Measurements from ENCODE around the gene MUTYH.

The MUTYH gene

DNA sequence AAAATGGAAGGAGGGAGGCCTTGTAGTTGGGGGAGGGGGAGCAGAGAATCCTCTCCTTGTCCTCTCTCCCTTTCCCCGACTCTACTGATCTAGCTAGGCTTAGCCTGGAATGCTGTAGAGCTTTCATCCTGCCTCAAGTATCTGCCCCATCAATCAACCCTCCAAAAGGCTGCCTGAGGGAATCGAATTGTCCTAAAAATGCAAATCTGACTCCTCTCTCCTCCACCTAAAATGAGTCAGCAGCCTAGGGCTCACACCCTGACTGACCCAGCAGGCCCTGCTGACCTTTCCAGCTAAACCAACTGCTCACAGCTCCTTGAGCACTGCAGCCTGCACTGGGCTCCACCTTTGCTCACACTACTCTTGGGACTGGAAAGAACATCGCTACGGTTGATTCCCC, 10.8 kb downstream of the MUTYH start:
- Histone ChIP-seq H3K79me1 (ENCODE audit: low read depth, low read length) (peaks cover 4% of the 10 kb centered on the region), H3K27me3 (ENCODE audit: control insufficient read depth in 3 of 3, insufficient read depth in 3 of 3, low read depth in 1 of 3, low read length in 3 of 3) (no peaks in the 10 kb centered on the region), H3K27ac (replicated peaks; ENCODE audit: low read length) (peak overlapping the region; percentile 64), H4K8ac (ENCODE audit: low read depth, low read length) (no peak overlapping the region), H3K9me3 (replicated peaks in 1 of 2; ENCODE audit: control insufficient read depth in 2 of 2, insufficient read depth in 1 of 2, low read depth in 1 of 2, low read length in 2 of 2) (peaks cover 0 to 2% of the 10 kb centered on the region in 2 donors), H3K23ac (ENCODE audit: low read depth, low read length, poor library complexity) (no peak overlapping the region), H3K4me1 (ENCODE audit: control insufficient read depth in 2 of 2, insufficient read depth in 1 of 2, low read depth in 1 of 2, low read length in 2 of 2) (peaks cover 0 to 25% of the 10 kb centered on the region in 2 donors), H2BK15ac (ENCODE audit: low read length) (no peak overlapping the region), H3K18ac (ENCODE audit: low read length) (no peak overlapping the region), H3K4me2 (ENCODE audit: insufficient read depth, low read length, poor library complexity, severe bottlenecking) (no peak overlapping the region), H3K14ac (ENCODE audit: low read length) (no peak overlapping the region), H3K9ac (ENCODE audit: low read depth, low read length, poor library complexity) (no peak overlapping the region), H2AK5ac (ENCODE audit: low read depth, low read length) (no peak overlapping the region), H2BK5ac (ENCODE audit: low read length) (no peak overlapping the region), H2BK120ac (ENCODE audit: low read depth, low read length) (no peak overlapping the region), H4K91ac (ENCODE audit: low read depth, low read length, poor library complexity) (no peak overlapping the region), H3K4ac (ENCODE audit: low read length) (peak overlapping the region; percentile 70), H2AFZ (ENCODE audit: low read length) (no peak overlapping the region), H3K4me3 (ENCODE audit: low read length in 2 of 2) (no peak overlapping the region), H2BK12ac (ENCODE audit: low read length) (no peak overlapping the region), H3K36me3 (replicated peaks in 1 of 2; ENCODE audit: control insufficient read depth in 2 of 2, insufficient read depth in 2 of 2, low read length in 2 of 2) (peaks cover 28 to 73% of the 10 kb centered on the region in 2 donors)
- WGBS, 2 donors (ENCODE audit: extremely low coverage in 2 of 2, insufficient read length in 2 of 2, insufficient replicate concordance in 1 of 2), result no CpG with 5 or more reads among the region's 4 CpGs
- DNase-seq (ENCODE audit: low spot score), result no peak

DNA sequence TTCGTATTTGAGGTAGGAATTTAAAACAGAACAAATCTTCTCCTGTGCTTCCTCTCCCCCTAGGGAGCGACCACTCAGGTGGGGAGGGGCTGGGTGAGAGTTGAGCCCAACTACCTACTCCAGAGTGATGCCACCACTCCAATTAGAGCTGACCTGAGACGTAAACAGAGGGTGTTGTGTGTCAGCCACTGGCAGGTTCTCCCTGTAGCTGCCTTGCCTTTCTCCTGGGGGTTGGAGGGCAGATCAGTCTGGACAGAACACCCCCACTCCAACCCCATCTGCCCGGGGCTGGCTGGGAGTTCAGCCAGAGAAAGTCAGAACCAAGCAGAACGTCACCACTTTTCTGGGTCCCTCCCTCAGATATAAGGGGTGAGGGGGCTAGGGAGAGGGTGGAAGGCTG, 11.6 kb downstream of the MUTYH start:
- H4K91ac ChIP-seq (ENCODE audit: low read depth, low read length, poor library complexity), result no peak overlapping the region
- H3K14ac ChIP-seq (ENCODE audit: low read length), result no peak overlapping the region
- DNase-seq (ENCODE audit: low spot score), result no peak
- no peak overlapping the region for H3K23ac ChIP-seq (ENCODE audit: low read depth, low read length, poor library complexity)
- peaks cover 4% of the 10 kb centered on the region for H3K79me1 ChIP-seq (ENCODE audit: low read depth, low read length)
- H3K4me2 ChIP-seq (ENCODE audit: insufficient read depth, low read length, poor library complexity, severe bottlenecking), result no peak overlapping the region
- no peak overlapping the region for H3K4ac ChIP-seq (ENCODE audit: low read length)
- H2BK12ac ChIP-seq (ENCODE audit: low read length), result no peak overlapping the region
- H4K8ac ChIP-seq (ENCODE audit: low read depth, low read length), result no peak overlapping the region
- H3K18ac ChIP-seq (ENCODE audit: low read length), result no peak overlapping the region
- no peak overlapping the region for H2AK5ac ChIP-seq (ENCODE audit: low read depth, low read length)
- H3K9ac ChIP-seq (ENCODE audit: low read depth, low read length, poor library complexity), result no peak overlapping the region
- no peak overlapping the region for H2BK120ac ChIP-seq (ENCODE audit: low read depth, low read length)
- no peak overlapping the region for H3K4me3 ChIP-seq (ENCODE audit: low read length in 2 of 2)
- H3K4me1 ChIP-seq (ENCODE audit: control insufficient read depth in 2 of 2, insufficient read depth in 1 of 2, low read depth in 1 of 2, low read length in 2 of 2), result peaks cover 0 to 25% of the 10 kb centered on the region in 2 donors
- H3K27ac ChIP-seq (replicated peaks; ENCODE audit: low read length), result peak overlapping the region; percentile 11
- peaks cover 0 to 3% of the 10 kb centered on the region in 2 donors for H3K9me3 ChIP-seq (replicated peaks in 1 of 2; ENCODE audit: control insufficient read depth in 2 of 2, insufficient read depth in 1 of 2, low read depth in 1 of 2, low read length in 2 of 2)
- no peaks in the 10 kb centered on the region for H3K27me3 ChIP-seq (ENCODE audit: control insufficient read depth in 3 of 3, insufficient read depth in 3 of 3, low read depth in 1 of 3, low read length in 3 of 3)
- no peak overlapping the region for H2AFZ ChIP-seq (ENCODE audit: low read length)
- no CpG with 5 or more reads among the region's 5 CpGs for WGBS, 2 donors (ENCODE audit: extremely low coverage in 2 of 2, insufficient read length in 2 of 2, insufficient replicate concordance in 1 of 2)
- H2BK5ac ChIP-seq (ENCODE audit: low read length), result no peak overlapping the region
- H2BK15ac ChIP-seq (ENCODE audit: low read length), result no peak overlapping the region
- H3K36me3 ChIP-seq (replicated peaks in 1 of 2; ENCODE audit: control insufficient read depth in 2 of 2, insufficient read depth in 2 of 2, low read length in 2 of 2), result peaks cover 24 to 65% of the 10 kb centered on the region in 2 donors

- peak overlapping the region in 1 of 2 donors; percentile 17 for H3K4me3 ChIP-seq (ENCODE audit: low read length in 2 of 2)
- peaks cover 0 to 5% of the 10 kb centered on the region in 2 donors for H3K9me3 ChIP-seq (replicated peaks in 1 of 2; ENCODE audit: control insufficient read depth in 2 of 2, insufficient read depth in 1 of 2, low read depth in 1 of 2, low read length in 2 of 2)
- peak overlapping the region; percentile 95 for H3K18ac ChIP-seq (ENCODE audit: low read length)
- peak overlapping the region; percentile 26 for H3K23ac ChIP-seq (ENCODE audit: low read depth, low read length, poor library complexity)
- no peak overlapping the region for H4K8ac ChIP-seq (ENCODE audit: low read depth, low read length)
- H3K4me2 ChIP-seq (ENCODE audit: insufficient read depth, low read length, poor library complexity, severe bottlenecking), result no peak overlapping the region
- H3K27ac ChIP-seq (replicated peaks; ENCODE audit: low read length), result peak overlapping the region; percentile 28
- peaks cover 4% of the 10 kb centered on the region for H3K79me1 ChIP-seq (ENCODE audit: low read depth, low read length)
- peak overlapping the region; percentile 83 for H2BK15ac ChIP-seq (ENCODE audit: low read length)
- H3K9ac ChIP-seq (ENCODE audit: low read depth, low read length, poor library complexity), result no peak overlapping the region
- peaks cover 0 to 25% of the 10 kb centered on the region in 2 donors for H3K4me1 ChIP-seq (ENCODE audit: control insufficient read depth in 2 of 2, insufficient read depth in 1 of 2, low read depth in 1 of 2, low read length in 2 of 2)
- H2BK12ac ChIP-seq (ENCODE audit: low read length), result no peak overlapping the region
- WGBS, 2 donors (ENCODE audit: extremely low coverage in 2 of 2, insufficient read length in 2 of 2, insufficient replicate concordance in 1 of 2), result no CpG with 5 or more reads among the region's 19 CpGs
- no peaks in the 10 kb centered on the region for H3K27me3 ChIP-seq (ENCODE audit: control insufficient read depth in 3 of 3, insufficient read depth in 3 of 3, low read depth in 1 of 3, low read length in 3 of 3)
- DNase-seq (ENCODE audit: low spot score), result no peak
- peak overlapping the region; percentile 48 for H2AK5ac ChIP-seq (ENCODE audit: low read depth, low read length)
- peak overlapping the region; percentile 74 for H2BK120ac ChIP-seq (ENCODE audit: low read depth, low read length)
- no peak overlapping the region for H3K4ac ChIP-seq (ENCODE audit: low read length)
- H2AFZ ChIP-seq (ENCODE audit: low read length), result no peak overlapping the region
- H3K14ac ChIP-seq (ENCODE audit: low read length), result no peak overlapping the region
- peak overlapping the region; percentile 42 for H2BK5ac ChIP-seq (ENCODE audit: low read length)
- H4K91ac ChIP-seq (ENCODE audit: low read depth, low read length, poor library complexity), result no peak overlapping the region
- peaks cover 17 to 57% of the 10 kb centered on the region in 2 donors for H3K36me3 ChIP-seq (replicated peaks in 1 of 2; ENCODE audit: control insufficient read depth in 2 of 2, insufficient read depth in 2 of 2, low read length in 2 of 2)
Observed at GRCh38 chr1:45327644-45328515, 12.4 kb downstream of the MUTYH start.

Measured in neuronal stem cell (in vitro differentiated cells).